ENCODE measurements around the gene DDX54.
"Not testable (repeated sequence)": the region's sequence is repeated elsewhere in the genome, so short reads cannot be mapped to it uniquely, and the experiment has no call there.

Gene DDX54

DNA sequence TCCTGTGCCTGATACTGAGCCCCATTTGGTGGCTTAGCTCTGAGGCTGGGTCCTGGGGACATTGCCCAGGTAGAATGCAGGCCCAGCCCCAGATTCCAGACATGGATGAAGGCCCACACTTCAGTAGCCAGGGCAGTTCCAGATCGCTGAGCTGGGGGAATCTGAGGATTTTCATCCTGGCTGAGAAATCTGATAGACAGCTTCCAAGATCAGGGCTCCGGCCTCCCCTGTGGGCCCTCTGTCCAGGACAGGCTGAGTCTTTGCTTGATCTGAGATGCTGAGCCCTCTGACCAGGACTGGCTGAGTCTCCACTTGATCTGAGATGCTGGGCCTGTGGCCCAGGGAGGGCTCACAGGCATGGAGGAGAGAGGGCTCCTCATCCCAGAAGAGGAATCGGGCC, 46.5 kb downstream of the DDX54 start:
- DNase-seq: no peak

- no peak for DNase-seq
These were observed 47.2 kb downstream of the DDX54 start for GRCh38 chr12:113137861-113138783.

DNA sequence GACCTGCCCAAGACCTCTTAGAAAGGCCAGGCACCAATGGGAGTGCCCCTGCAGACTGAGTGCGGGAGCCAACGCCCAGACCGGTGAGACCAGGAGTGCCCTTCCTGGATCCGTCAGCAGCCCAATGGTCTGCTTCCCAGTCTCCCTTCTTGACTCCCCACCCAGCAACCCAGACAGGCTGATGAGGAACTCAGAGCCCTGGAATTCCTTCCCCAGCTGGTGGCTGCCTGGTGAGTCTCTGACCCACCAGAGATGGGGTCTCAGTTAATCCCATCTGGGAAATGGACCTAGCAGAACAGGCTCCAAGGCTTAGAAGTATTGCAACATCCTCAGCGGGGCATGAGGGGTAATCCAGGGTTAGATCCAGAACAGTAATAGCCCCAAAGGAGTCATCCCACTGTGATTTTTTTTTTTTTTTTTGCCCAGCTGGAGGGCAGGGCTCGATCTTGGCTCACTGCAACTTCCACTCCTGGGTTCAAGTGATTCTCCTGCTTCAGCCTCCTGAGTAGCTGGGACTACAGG, 48.2 kb downstream of the DDX54 start:
- DNase-seq: no peak

- DNase-seq: peak; percentile 51 to 76
These were observed 48.9 kb downstream of the DDX54 start for GRCh38 chr12:113136128-113136989.

GRCh38 chr12:113135178-113136127, 49.8 kb downstream of the DDX54 start, which contains the start of gene RASAL1:
RASAL1 (minus strand) TSS chr12:113135761; CDS start chr12:113135462, 299 bp downstream.
- peak in 1 of 2 donors; percentile 54 for DNase-seq

- no peak for DNase-seq
These were observed 50.7 kb downstream of the DDX54 start for GRCh38 chr12:113134521-113134951.

- DNase-seq: no peak
These were observed 51.2 kb downstream of the DDX54 start for GRCh38 chr12:113134071-113134470.

DNA sequence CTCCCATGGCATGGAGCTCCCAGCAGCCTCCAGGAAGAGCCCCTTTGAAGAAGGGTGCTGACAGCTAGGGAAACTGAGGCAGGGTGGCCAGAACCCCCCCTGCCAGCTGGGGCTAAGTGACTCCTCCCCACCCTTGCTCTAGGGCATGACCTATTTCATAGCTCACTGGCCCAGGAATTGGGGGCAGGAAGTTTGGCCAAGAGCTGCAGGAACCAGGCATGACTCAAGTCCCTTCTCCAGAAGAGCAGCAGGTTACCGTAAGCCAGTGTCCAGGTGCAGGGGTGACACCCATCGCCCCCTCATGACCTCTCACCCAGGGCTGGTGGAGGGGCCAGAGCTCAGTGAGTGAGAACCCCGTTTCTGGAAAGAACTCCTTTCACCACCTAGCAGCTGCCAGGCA, 51.6 kb downstream of the DDX54 start:
- DNase-seq: no peak

DNA sequence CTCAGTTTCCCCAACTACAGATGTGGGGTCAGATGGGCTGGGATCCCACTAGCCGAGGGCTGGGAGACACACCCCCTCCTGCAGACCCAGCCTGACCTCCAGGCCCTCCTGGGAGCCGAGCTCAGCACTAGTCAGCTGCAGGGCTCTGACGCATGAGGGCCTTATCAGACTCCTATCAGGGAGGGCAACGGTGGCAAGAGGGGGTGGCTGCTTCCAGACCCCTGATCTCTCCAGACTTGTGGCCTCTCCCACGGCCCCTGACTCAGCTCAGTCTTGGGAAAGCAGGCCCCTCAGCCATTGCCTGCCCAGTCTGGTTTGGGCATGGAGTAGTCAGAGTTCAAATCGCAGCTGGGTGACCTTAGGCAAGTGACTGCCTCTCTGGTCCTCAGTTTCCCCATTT, 52.2 kb downstream of the DDX54 start:
- no peak for DNase-seq

GRCh38 chr12:113131556-113131955, 53.7 kb downstream of the DDX54 start:
- no peak for DNase-seq

- DNase-seq: no peak
These were observed 54.7 kb downstream of the DDX54 start for GRCh38 chr12:113130457-113131135.

GRCh38 chr12:113129664-113130456, 55.4 kb downstream of the DDX54 start:
- no peak for DNase-seq

DNA sequence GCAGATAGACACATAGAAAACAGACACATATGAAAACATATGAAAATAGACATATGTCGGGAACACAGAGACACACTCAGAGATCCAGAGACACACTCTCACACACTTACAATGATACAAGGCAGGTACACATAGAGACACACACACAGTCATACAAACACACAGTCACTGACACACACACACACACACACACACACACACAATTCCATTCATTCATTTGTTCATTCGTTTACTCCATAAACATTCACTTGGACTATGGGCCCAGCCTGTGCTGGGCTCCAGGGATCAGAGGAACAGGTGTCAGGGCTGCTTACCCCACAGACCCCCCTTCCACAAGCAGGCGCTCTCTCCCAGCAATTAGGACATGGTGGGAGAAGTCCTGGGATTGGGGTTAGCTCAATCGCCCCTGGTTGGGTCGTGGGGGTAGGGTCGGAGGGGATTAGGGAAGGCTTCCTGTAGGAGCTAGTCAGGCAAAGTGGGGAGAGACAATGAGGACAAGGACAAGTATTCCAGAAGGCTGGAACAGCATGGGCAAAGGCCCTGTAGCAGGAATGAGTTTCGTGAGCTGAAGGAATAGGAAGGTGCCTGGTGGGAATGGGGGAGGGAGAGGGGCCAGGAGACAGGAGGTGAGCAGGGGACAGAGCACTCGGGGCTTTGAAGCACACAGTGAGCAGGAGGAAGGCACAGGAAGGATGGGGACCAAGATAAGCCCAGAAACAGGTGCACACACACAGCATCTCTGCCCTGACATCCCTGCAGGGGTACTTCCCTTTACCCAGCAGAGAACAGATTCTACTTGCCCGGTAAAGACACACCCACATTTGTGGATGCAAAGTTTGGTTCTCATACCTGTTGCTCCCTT, 56.2 kb downstream of the DDX54 start:
- DNase-seq: no peak

DNA sequence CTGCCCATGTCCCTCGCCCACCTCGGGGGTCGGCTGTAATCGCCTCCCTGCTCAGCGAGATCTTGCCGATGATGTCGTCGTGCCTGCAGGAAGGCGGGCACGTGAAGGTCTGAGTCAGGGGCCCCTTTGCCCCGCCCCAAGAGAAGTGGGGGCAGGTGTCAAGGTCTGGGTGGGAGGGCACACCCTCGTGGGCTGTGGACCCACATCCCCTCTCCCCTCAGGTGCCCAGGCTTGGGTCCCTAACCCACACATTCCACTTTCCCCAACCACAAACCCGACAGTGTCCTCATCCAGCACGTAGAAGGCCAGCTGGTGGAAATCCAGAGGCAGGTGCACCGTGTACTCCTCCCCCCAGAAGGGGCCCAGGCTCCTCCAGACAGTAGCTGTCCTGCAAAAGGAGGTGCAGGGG, 57.5 kb downstream of the DDX54 start:
- DNase-seq: no peak

GRCh38 chr12:113120670-113121370, 64.5 kb downstream of the DDX54 start:
- DNase-seq: no peak

- no peak for DNase-seq
These were observed 65.2 kb downstream of the DDX54 start for GRCh38 chr12:113119980-113120669.

DNA sequence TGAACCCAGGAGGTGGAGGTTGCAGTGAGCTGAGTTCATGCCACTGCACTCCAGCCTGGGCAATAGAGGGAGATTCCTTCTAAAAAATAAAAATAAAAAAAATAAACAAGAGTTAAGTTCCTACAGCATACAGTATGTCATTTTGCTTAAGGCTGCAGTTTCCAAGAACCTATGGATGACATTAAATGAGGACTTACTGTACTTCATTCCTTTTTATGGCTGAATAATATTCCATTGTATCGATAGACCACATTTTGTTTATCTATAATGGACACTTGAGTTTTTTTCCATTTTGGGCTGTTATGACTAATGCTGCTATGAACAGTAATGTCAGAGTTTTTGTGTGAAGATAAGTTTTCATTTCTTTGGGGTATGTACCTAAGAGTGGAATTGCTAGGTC, 67.1 kb downstream of the DDX54 start:
- DNase-seq: no peak

DNA sequence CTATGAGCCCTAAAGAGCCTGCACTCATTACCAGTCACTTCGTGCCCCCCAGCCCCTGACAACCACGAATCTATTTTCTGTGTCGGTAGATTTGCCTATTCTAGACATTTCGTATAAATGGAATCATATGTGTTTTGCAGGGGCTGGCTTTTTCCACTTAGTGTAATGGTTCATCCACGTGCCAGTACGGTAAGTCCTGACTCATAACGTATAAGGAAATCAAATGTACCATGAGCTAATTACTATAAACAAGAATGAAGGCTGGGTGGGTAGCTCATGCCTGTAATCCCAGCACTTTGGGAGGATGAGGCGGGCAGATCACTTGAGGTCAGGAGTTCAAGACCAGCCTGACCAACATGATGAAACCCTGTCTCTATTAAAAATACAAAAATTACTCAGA, 67.6 kb downstream of the DDX54 start:
- DNase-seq: not testable (repeated sequence)
